OCI-LY1 (cell line): Measurements from ENCODE around the gene SMCO1.
"Not testable (repeated sequence)": the region's sequence is repeated elsewhere in the genome, so short reads cannot be mapped to it uniquely, and the experiment has no call there.

Experiments
- EZH2 ChIP-seq: fragments of 200-600 bp; sonication (generic), shearing (Covaris generic); IDR thresholded peaks from 2 replicates; pipeline ENCODE4 v1.8.0; 2017; ENCODE audit warnings: borderline replicate concordance, mixed run types, mild to moderate bottlenecking, antibody characterized with exemption, low read length, moderate library complexity, mixed read lengths
- TF ChIP-seq, protein P1 (sequence below): fragments of 200-600 bp; sonication (generic), shearing (Covaris generic); IDR thresholded peaks from 2 replicates; pipeline ENCODE4 v1.5.1; 2017; ENCODE audit warnings: mild to moderate bottlenecking, antibody characterized with exemption, low read length, moderate library complexity, mixed read lengths

DNA sequence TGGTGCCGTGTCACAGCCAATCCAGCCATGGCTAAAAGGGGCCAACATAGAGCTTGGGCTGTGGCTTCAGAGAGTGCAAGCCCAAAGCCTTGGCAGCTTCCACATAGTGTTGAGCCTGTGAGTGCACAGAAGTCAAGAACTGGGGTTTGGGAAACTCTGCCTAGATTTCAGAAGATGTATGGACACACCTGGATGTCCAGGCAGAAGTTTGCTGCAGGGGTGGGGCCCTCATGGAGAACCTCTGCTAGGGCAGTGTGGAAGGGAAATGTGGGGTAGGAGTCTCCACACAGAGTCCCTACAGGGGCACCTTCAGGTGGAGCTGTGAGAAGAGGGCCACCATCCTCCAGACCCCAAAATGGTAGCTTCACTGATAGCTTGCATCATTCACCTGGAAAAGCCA, 34.2 kb upstream of the SMCO1 start:
- TF ChIP-seq, protein P1, sequence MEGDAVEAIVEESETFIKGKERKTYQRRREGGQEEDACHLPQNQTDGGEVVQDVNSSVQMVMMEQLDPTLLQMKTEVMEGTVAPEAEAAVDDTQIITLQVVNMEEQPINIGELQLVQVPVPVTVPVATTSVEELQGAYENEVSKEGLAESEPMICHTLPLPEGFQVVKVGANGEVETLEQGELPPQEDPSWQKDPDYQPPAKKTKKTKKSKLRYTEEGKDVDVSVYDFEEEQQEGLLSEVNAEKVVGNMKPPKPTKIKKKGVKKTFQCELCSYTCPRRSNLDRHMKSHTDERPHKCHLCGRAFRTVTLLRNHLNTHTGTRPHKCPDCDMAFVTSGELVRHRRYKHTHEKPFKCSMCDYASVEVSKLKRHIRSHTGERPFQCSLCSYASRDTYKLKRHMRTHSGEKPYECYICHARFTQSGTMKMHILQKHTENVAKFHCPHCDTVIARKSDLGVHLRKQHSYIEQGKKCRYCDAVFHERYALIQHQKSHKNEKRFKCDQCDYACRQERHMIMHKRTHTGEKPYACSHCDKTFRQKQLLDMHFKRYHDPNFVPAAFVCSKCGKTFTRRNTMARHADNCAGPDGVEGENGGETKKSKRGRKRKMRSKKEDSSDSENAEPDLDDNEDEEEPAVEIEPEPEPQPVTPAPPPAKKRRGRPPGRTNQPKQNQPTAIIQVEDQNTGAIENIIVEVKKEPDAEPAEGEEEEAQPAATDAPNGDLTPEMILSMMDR = not testable (repeated sequence)
- not testable (repeated sequence) for TF ChIP-seq EZH2
